Breast epithelium (tissue), 4 donors: ENCODE measurements around the gene MOV10. TPM values are rescaled to one million over a fixed set of nuclear protein-coding genes. Genes with fewer than 3 reads are reported as not detected.

Experiments used
- DNase-seq, 2 donors: peaks; one replicate each; pipeline ENCODE4 v3.0.0-alpha.2; 2019; ENCODE audit warnings: low spot score in 2 of 2
- H3K27ac ChIP-seq, 2 donors: fragments of 200-600 bp; sonication (generic) in 1 of 2; one replicate each; pipeline ENCODE4 v1.5.1; 2016 to 2019; ENCODE audit warnings: mild to moderate bottlenecking in 1 of 2
- H3K27me3 ChIP-seq, 2 donors: fragments of 200-600 bp; sonication (generic) in 1 of 2; one replicate each; pipeline versions ENCODE4 v1.5.1 to v1.6.0; 2017 to 2019; ENCODE audit warnings: control low read depth in 1 of 2, mild to moderate bottlenecking in 1 of 2
- H3K36me3 ChIP-seq: fragments of 200-600 bp; one replicate; pipeline ENCODE4 v1.5.1; 2019
- H3K4me1 ChIP-seq, 2 donors: fragments of 200-600 bp; sonication (generic); one replicate each; pipeline ENCODE4 v1.5.1; 2016 to 2019; ENCODE audit warnings: control low read depth in 1 of 2
- H3K4me3 ChIP-seq, 3 donors: fragments of 200-600 bp; sonication (generic); 1 replicate in 2 of 3; 2 replicates in 1 of 3; pipeline ENCODE4 v1.5.1; 2016 to 2019; ENCODE audit warnings: mild to moderate bottlenecking in 3 of 3, moderate library complexity in 2 of 3
- H3K9me3 ChIP-seq, 2 donors: fragments of 200-600 bp; sonication (generic) in 1 of 2; one replicate each; pipeline ENCODE4 v1.5.1; 2016 to 2019; ENCODE audit warnings: control low read depth in 1 of 2
- POLR2A ChIP-seq: fragments of 450-650 bp; IDR thresholded peaks from one replicate; pipeline ENCODE4 v1.6.1; 2016; ENCODE audit warnings: antibody characterized with exemption, mild to moderate bottlenecking, moderate library complexity
- POLR2AphosphoS5 ChIP-seq, 3 donors: sonication (generic); formaldehyde crosslinking; IDR thresholded peaks; one replicate each; pipeline ENCODE4 v1.6.1; 2017; ENCODE audit warnings: antibody characterized with exemption in 3 of 3
- intact Hi-C: fragments of 100-400 bp; cut with DNase I; formaldehyde crosslinking; loops from one replicate; pipeline ENCODE4 v1.15.1; 2023; ENCODE audit warnings: low total_unique reads
- total RNA-seq, 3 donors: library from RNA; depleted of rRNA; stranded (reverse); fragments of >200 nt; gene quantifications; one replicate each; pipeline ENCODE4 v1.1.0, GENCODE V29; 2016
- TF ChIP-seq, protein P1 (sequence below), 3 donors: fragments of 450-650 bp; IDR thresholded peaks; one replicate each; pipeline ENCODE4 v1.5.1; 2016 to 2017; ENCODE audit warnings: antibody characterized with exemption in 3 of 3, mild to moderate bottlenecking in 3 of 3, moderate library complexity in 3 of 3

Gene MOV10
- 10 to 100 TPM; 14.7 to 52.2 (median 42.6) TPM for total RNA-seq

GRCh38 chr1:112674440-112674985 lies at the start of gene MOV10:
TSS of gene MOV10 (plus strand) at chr1:112674659. CDS start at chr1:112674913, 254 bp downstream.
- intact Hi-C loops = no loop called here
- peak; percentile 68 to 76 for DNase-seq
- H3K36me3 ChIP-seq = peaks cover 3% of the 10 kb centered on the region

GRCh38 chr1:112625696-112626095 lies 48.8 kb upstream of the MOV10 start:
- no peaks in the 10 kb centered on the region for H3K9me3 ChIP-seq
- no peak overlapping the region for H3K4me3 ChIP-seq
- H3K27me3 ChIP-seq = no peaks in the 10 kb centered on the region
- no peak overlapping the region for H3K27ac ChIP-seq
- DNase-seq = no peak
- TF ChIP-seq POLR2A = no peak
- TF ChIP-seq, protein P1, sequence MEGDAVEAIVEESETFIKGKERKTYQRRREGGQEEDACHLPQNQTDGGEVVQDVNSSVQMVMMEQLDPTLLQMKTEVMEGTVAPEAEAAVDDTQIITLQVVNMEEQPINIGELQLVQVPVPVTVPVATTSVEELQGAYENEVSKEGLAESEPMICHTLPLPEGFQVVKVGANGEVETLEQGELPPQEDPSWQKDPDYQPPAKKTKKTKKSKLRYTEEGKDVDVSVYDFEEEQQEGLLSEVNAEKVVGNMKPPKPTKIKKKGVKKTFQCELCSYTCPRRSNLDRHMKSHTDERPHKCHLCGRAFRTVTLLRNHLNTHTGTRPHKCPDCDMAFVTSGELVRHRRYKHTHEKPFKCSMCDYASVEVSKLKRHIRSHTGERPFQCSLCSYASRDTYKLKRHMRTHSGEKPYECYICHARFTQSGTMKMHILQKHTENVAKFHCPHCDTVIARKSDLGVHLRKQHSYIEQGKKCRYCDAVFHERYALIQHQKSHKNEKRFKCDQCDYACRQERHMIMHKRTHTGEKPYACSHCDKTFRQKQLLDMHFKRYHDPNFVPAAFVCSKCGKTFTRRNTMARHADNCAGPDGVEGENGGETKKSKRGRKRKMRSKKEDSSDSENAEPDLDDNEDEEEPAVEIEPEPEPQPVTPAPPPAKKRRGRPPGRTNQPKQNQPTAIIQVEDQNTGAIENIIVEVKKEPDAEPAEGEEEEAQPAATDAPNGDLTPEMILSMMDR (IDR thresholded peaks at IDR 0.05) = no peak
- no peak for TF ChIP-seq POLR2AphosphoS5 (IDR thresholded peaks at IDR 0.05)
- no peaks in the 10 kb centered on the region for H3K36me3 ChIP-seq
- intact Hi-C loops = no loop called here
- no peaks in the 10 kb centered on the region for H3K4me1 ChIP-seq

More at GRCh38 chr1:112674440-112674985, at the start of gene MOV10:
- Histone ChIP-seq H3K4me1 (peaks cover 5 to 12% of the 10 kb centered on the region in 2 donors), H3K27me3 (no peaks in the 10 kb centered on the region), H3K4me3 (peak within 1 kb of the TSS; percentile 85 to 92 (median 90)), H3K9me3 (no peaks in the 10 kb centered on the region), H3K27ac (peak within 1 kb of the TSS; percentile 88 to 97)
- TF ChIP-seq POLR2A (peak; percentile 5), POLR2AphosphoS5 (IDR thresholded peaks at IDR 0.05) (peak; percentile 8 to 43 (median 28))
- TF ChIP-seq, protein P1 (IDR thresholded peaks at IDR 0.05) = peak in 1 of 3 donors; percentile 7

- no peak for DNase-seq
These were observed 48.3 kb upstream of the MOV10 start for GRCh38 chr1:112626193-112626592.

DNA sequence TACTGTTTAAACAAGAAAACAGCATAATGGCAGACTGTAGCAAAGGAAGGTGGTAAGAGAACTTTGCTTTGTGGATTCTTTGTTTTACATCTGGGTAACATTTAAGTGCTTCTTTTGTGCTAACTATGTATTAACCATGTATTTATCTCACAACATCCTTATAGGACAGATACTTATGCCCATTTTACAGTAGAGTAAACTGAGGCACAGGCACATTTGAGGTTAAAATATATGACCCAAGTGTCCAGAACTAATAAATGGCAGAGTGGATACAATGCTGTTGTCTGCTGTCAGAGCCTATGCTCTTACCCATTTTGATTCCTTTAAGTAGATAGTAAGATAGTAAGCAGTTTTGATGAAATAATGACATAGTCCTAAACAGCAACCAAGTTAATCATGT lies 47.6 kb upstream of the MOV10 start:
- intact Hi-C loops = no loop called here
- TF ChIP-seq POLR2AphosphoS5 (IDR thresholded peaks at IDR 0.05) (no peak), POLR2A (no peak)
- TF ChIP-seq, protein P1 (IDR thresholded peaks at IDR 0.05) = no peak
- peak overlapping the region in 1 of 2 donors; percentile 61 for H3K27ac ChIP-seq

More at GRCh38 chr1:112626193-112626592, 48.3 kb upstream of the MOV10 start:
- Histone ChIP-seq H3K4me3 (no peak overlapping the region), H3K27me3 (no peaks in the 10 kb centered on the region), H3K9me3 (no peaks in the 10 kb centered on the region), H3K4me1 (no peaks in the 10 kb centered on the region), H3K36me3 (no peaks in the 10 kb centered on the region), H3K27ac (peak overlapping the region in 1 of 2 donors; percentile 61)
- intact Hi-C loops = no loop called here
- TF ChIP-seq POLR2A (no peak), POLR2AphosphoS5 (IDR thresholded peaks at IDR 0.05) (no peak)
- TF ChIP-seq, protein P1 (IDR thresholded peaks at IDR 0.05) = no peak

GRCh38 chr1:112628516-112628915 lies 45.9 kb upstream of the MOV10 start:
- no peaks in the 10 kb centered on the region for H3K27me3 ChIP-seq
- no peak overlapping the region for H3K4me3 ChIP-seq
- intact Hi-C loops = loop anchor here (2.0 kb wide), 1 partner anchor 74 kb away; no protein-coding TSS in a partner anchor
- TF ChIP-seq, protein P1 (IDR thresholded peaks at IDR 0.05) = no peak
- H3K9me3 ChIP-seq = no peaks in the 10 kb centered on the region
- H3K4me1 ChIP-seq = no peaks in the 10 kb centered on the region
- no peaks in the 10 kb centered on the region for H3K36me3 ChIP-seq
- H3K27ac ChIP-seq = peak overlapping the region in 1 of 2 donors; percentile 46
- no peak for DNase-seq

More for the DNA sequence above, 47.6 kb upstream of the MOV10 start:
- Histone ChIP-seq H3K9me3 (no peaks in the 10 kb centered on the region), H3K36me3 (no peaks in the 10 kb centered on the region), H3K4me1 (no peaks in the 10 kb centered on the region), H3K27me3 (no peaks in the 10 kb centered on the region), H3K4me3 (no peak overlapping the region)
- DNase-seq = no peak
